K562 (cell line): ENCODE results near the gene PAPSS2. TPM values are rescaled to one million over a fixed set of nuclear protein-coding genes. Genes with fewer than 3 reads are reported as not detected.

Experiments used
- ATAC-seq: fragments of 200-7000 bp; cut with Tn5 transposase; 3 replicates; pipeline ENCODE4 v1.9.1; 2020; ENCODE audit warnings: moderate library complexity
- BruUV-seq: library from RNA; stranded (reverse); fragments of 400-500 nt; replicated peaks from 2 replicates; lab custom pipeline; 2021; lab: Mats Ljungman, UMichigan
- CTCF ChIA-PET: fragments of 300-600 bp; formaldehyde crosslinking; extraction: SDS; loops from one replicate; lab custom pipeline; 2021; ENCODE audit warnings: low intra/inter-chr PET ratio; lab: Yijun Ruan, JAX
- POLR2A ChIA-PET: fragments of 300-600, 350-650 bp; sonication (Branson Sonifier 250); formaldehyde crosslinking; extraction: SDS; loops from one replicate; lab custom pipeline; 2021; ENCODE audit warnings: antibody characterized with exemption, inconsistent platforms; lab: Yijun Ruan, JAX
- DNase-seq, 4 experiments: peaks; one replicate each; pipeline versions ENCODE4 v3.0.0 to v3.0.0-alpha.2; 2011 to 2018; ENCODE audit warnings: low spot score in 3 of 4, mixed read lengths in 3 of 4; ENCODE audit errors: extremely low read depth in 1 of 4
- FAIRE-seq: peaks from 2 replicates; lab custom pipeline; 2011; peaks lifted over from hg19 to GRCh38; lab: Jason Lieb, UNC
- H2AFZ ChIP-seq: 2 replicates; pipeline ENCODE4 v1.6.0; 2011; ENCODE audit warnings: low read depth, low read length, control low read depth, inconsistent platforms
- H3K27ac ChIP-seq: fragments of 200-600 bp; 3 replicates; pipeline ENCODE4 v1.8.0; 2011; ENCODE audit warnings: low read depth, mild to moderate bottlenecking, control low read depth, inconsistent platforms, low read length, moderate library complexity, mixed read lengths; ENCODE audit errors: extremely low read depth
- H3K27me3 ChIP-seq, 2 experiments: fragments of 300-600 bp in 1 of 2; 2 replicates in 1 of 2; 3 replicates in 1 of 2; pipeline versions ENCODE4 v1.6.0 to v1.8.0; 2011; ENCODE audit warnings: inconsistent platforms in 2 of 2, low read length in 2 of 2, mild to moderate bottlenecking in 1 of 2, mixed read lengths in 1 of 2, moderate library complexity in 1 of 2; ENCODE audit not compliant: control insufficient read depth in 2 of 2, insufficient read depth in 2 of 2
- H3K36me3 ChIP-seq: fragments of 300-600 bp; 3 replicates; pipeline ENCODE4 v1.8.0; 2011; ENCODE audit warnings: mild to moderate bottlenecking, low read length, inconsistent platforms; ENCODE audit not compliant: control insufficient read depth, insufficient read depth
- H3K4me1 ChIP-seq, 2 experiments: fragments of 200-600 bp in 1 of 2; replicated peaks in 1 of 2; 2 replicates in 1 of 2; 3 replicates in 1 of 2; pipeline versions ENCODE4 v1.5.1 to v1.8.0; 2011; ENCODE audit warnings: inconsistent platforms in 2 of 2, low read length in 2 of 2, mild to moderate bottlenecking in 1 of 2, mixed read lengths in 1 of 2, moderate library complexity in 1 of 2; ENCODE audit not compliant: control insufficient read depth in 2 of 2, insufficient read depth in 2 of 2
- H3K4me2 ChIP-seq: 2 replicates; pipeline ENCODE4 v1.6.1; 2011; ENCODE audit warnings: low read length, control low read depth, inconsistent platforms, mixed read lengths; ENCODE audit not compliant: insufficient read depth
- H3K4me3 ChIP-seq: fragments of 200-600 bp; sonication (generic), shearing (Covaris generic); 2 replicates; pipeline ENCODE4 v1.5.1; 2016; ENCODE audit warnings: control low read depth, inconsistent platforms
- H3K79me2 ChIP-seq: fragments of 200-600 bp; 3 replicates; pipeline ENCODE4 v1.8.0; 2011; ENCODE audit warnings: low read length, inconsistent platforms; ENCODE audit not compliant: control insufficient read depth, insufficient read depth
- H3K9ac ChIP-seq, 2 experiments: 2 replicates each; pipeline versions ENCODE4 v1.6.0 to v1.6.1; 2011; ENCODE audit warnings: low read depth in 2 of 2, low read length in 2 of 2, control low read depth in 1 of 2, inconsistent platforms in 1 of 2, mild to moderate bottlenecking in 1 of 2, mixed read lengths in 1 of 2; ENCODE audit not compliant: insufficient read depth in 1 of 2
- H3K9me1 ChIP-seq: one replicate; pipeline ENCODE4 v1.6.0; 2011; ENCODE audit warnings: inconsistent platforms, mild to moderate bottlenecking, low read length, moderate library complexity; ENCODE audit not compliant: control insufficient read depth, insufficient read depth
- H3K9me3 ChIP-seq: replicated peaks from 2 replicates; pipeline ENCODE4 v1.5.1; 2011; ENCODE audit warnings: low read depth, low read length, inconsistent platforms; ENCODE audit not compliant: control insufficient read depth, insufficient read depth
- H4K20me1 ChIP-seq: replicated peaks from 2 replicates; pipeline ENCODE4 v1.6.1; 2011; ENCODE audit warnings: low read length, inconsistent platforms, mixed read lengths; ENCODE audit not compliant: control insufficient read depth, insufficient read depth
- DIDO1 ChIP-seq: fragments of 450-650 bp; IDR thresholded peaks from 2 replicates; pipeline ENCODE4 v1.6.1; 2016; ENCODE audit warnings: low read depth, missing biosample characterization, missing genetic modification characterization
- FOXJ2 ChIP-seq: fragments of 200-800 bp; sonication (Bioruptor generic); IDR thresholded peaks from 2 replicates; pipeline ENCODE4 v1.6.1; 2016; ENCODE audit warnings: missing genetic modification characterization, missing compliant biosample characterization
- GABPA ChIP-seq: fragments of 200-800 bp; sonication (Bioruptor generic); conservative IDR thresholded peaks from 2 replicates; pipeline ENCODE4 v1.6.1; 2016; ENCODE audit warnings: low read depth, missing genetic modification characterization, missing compliant biosample characterization
- MBD2 ChIP-seq: sonication (generic); IDR thresholded peaks from 2 replicates; pipeline ENCODE4 v1.6.1; 2016; ENCODE audit warnings: low read depth, borderline replicate concordance
- MED1 ChIP-seq: sonication (generic); formaldehyde crosslinking; IDR thresholded peaks from 2 replicates; pipeline ENCODE4 v1.8.1; 2023; ENCODE audit warnings: missing genetic modification reagents, borderline replicate concordance
- NRF1 ChIP-seq, 2 experiments: fragments of 450-650 bp; IDR thresholded peaks in 1 of 2; conservative IDR thresholded peaks in 1 of 2; 2 replicates each; pipeline ENCODE4 v1.6.1; 2014; ENCODE audit warnings: mild to moderate bottlenecking in 2 of 2
- SIN3A ChIP-seq, 2 experiments: fragments of 150-350 bp in 1 of 2; IDR thresholded peaks; 2 replicates each; pipeline ENCODE4 v1.6.1; 2011 to 2016; ENCODE audit warnings: borderline replicate concordance in 2 of 2, low read depth in 2 of 2, low read length in 2 of 2, mild to moderate bottlenecking in 2 of 2, moderate library complexity in 2 of 2; ENCODE audit not compliant: control insufficient read depth in 1 of 2
- SNIP1 ChIP-seq: fragments of 450-650 bp; IDR thresholded peaks from 2 replicates; pipeline ENCODE4 v1.7.1; 2017; ENCODE audit warnings: low read depth, mild to moderate bottlenecking
- ZNF197 ChIP-seq: fragments of 200-800 bp; sonication (Bioruptor generic); IDR thresholded peaks from 2 replicates; pipeline ENCODE4 v1.6.1; 2016; ENCODE audit warnings: low read depth, missing genetic modification characterization, missing compliant biosample characterization
- ZNF217 ChIP-seq: sonication (generic); formaldehyde crosslinking; IDR thresholded peaks from 2 replicates; pipeline ENCODE4 v1.8.0; 2022; ENCODE audit warnings: mild to moderate bottlenecking, missing genetic modification reagents
- ZNF586 ChIP-seq: fragments of 450-650 bp; formaldehyde crosslinking; conservative IDR thresholded peaks from 2 replicates; pipeline ENCODE4 v1.4.0; 2020; ENCODE audit warnings: mild to moderate bottlenecking, moderate library complexity
- WGBS: fragments of 100-300 bp; shearing (Covaris generic); methylation state at CpG from one replicate; pipeline ENCODE4 v1.1.6; 2016; ENCODE audit warnings: low coverage, mixed read lengths; ENCODE audit not compliant: insufficient coverage; ENCODE audit errors: missing lambda C conversion rate; 5-methylcytosine and 5-hydroxymethylcytosine counted together
- in situ Hi-C: fragments of 300-500 bp; cut with MboI; formaldehyde crosslinking; loops from 4 replicates; pipeline ENCODE4 v1.15.0; 2018; ENCODE audit warnings: inconsistent platforms, mixed read lengths
- intact Hi-C: fragments of 100-400 bp; cut with micrococcal nuclease; formaldehyde crosslinking; loops from 2 replicates; pipeline ENCODE4 v1.14.2; 2022
- polyA plus RNA-seq, 8 experiments: library from polyadenylated mRNA; depleted of rRNA in 4 of 8; stranded (reverse) in 5 of 8; unstranded in 3 of 8; fragments of >200 nt; fragmentation: Nextera tagmentation in 2 of 8; fragmentation: Illumina TruSeq in 1 of 8; extraction: Ambion mirVana in 2 of 8; extraction: Trizol in 1 of 8; gene quantifications; 2 replicates each; pipeline versions ENCODE4 v1.2.1 to v1.2.3, GENCODE V29; 2011 to 2014; ENCODE audit warnings: inconsistent platforms in 1 of 8, missing spikeins in 1 of 8
- total RNA-seq, 7 experiments: library from RNA; depleted of rRNA in 6 of 7; stranded (reverse); fragments of >200 nt in 6 of 7; fragmentation: Illumina TruSeq in 2 of 7; extraction: Trizol in 2 of 7; gene quantifications; 2 replicates each; pipeline versions ENCODE4 v1.2.1 to v1.2.3, GENCODE V29; 2011 to 2021; ENCODE audit warnings: low replicate concordance in 1 of 7
- TF ChIP-seq, protein P1 (sequence below): fragments of 450-650 bp; IDR thresholded peaks from 2 replicates; pipeline ENCODE4 v1.7.0; 2016; ENCODE audit warnings: borderline replicate concordance
- TF ChIP-seq, protein P2 (sequence below): fragments of 450-650 bp; formaldehyde crosslinking; IDR thresholded peaks from 2 replicates; pipeline ENCODE4 v1.4.0; 2020; ENCODE audit warnings: mild to moderate bottlenecking
- TF ChIP-seq, protein P3 (sequence below): fragments of 250-450 bp; sonication (Bioruptor Pico); IDR thresholded peaks from 2 replicates; pipeline ENCODE4 v1.6.1; 2021; ENCODE audit warnings: mild to moderate bottlenecking
- TF ChIP-seq, protein P4 (sequence below): fragments of 450-650 bp; IDR thresholded peaks from 2 replicates; pipeline ENCODE4 v1.6.1; 2016; ENCODE audit warnings: low read depth, mild to moderate bottlenecking, moderate library complexity
- TF ChIP-seq, protein P5 (sequence below): sonication (generic); formaldehyde crosslinking; IDR thresholded peaks from 2 replicates; pipeline ENCODE4 v1.9.0; 2022; ENCODE audit warnings: mild to moderate bottlenecking, missing genetic modification reagents

Gene PAPSS2
- total and polyA plus RNA-seq, 9 of the 15 experiments (the other 6 are each of a cell fraction or from before 2014, with no cell fraction given), result 0.01 to 0.29 TPM; not detected in 7

DNA sequence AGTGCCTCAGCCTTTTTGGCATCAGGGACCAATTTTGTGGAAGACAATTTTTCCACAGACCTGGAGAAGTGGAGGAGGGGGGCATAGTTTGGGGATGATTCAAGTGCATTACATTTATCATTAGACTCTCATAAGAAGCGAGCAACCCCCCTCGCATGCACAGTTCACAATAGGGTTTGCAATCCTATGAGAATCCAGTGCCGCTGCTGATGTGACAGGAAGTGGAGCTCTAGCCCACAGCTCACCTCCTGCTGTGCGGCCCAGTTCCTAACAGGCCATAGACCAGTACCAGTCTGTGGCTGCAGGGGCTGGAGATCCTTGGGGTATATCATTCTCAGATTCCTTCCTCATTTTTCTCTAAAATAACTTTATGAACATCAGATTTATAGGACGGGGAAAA lies 107.6 kb downstream of the PAPSS2 start:
- DNase-seq, result no peak
- TF ChIP-seq, protein P1, sequence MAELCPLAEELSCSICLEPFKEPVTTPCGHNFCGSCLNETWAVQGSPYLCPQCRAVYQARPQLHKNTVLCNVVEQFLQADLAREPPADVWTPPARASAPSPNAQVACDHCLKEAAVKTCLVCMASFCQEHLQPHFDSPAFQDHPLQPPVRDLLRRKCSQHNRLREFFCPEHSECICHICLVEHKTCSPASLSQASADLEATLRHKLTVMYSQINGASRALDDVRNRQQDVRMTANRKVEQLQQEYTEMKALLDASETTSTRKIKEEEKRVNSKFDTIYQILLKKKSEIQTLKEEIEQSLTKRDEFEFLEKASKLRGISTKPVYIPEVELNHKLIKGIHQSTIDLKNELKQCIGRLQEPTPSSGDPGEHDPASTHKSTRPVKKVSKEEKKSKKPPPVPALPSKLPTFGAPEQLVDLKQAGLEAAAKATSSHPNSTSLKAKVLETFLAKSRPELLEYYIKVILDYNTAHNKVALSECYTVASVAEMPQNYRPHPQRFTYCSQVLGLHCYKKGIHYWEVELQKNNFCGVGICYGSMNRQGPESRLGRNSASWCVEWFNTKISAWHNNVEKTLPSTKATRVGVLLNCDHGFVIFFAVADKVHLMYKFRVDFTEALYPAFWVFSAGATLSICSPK, result no peak
- TF ChIP-seq ZNF586, result no peak
- TF ChIP-seq, protein P2, sequence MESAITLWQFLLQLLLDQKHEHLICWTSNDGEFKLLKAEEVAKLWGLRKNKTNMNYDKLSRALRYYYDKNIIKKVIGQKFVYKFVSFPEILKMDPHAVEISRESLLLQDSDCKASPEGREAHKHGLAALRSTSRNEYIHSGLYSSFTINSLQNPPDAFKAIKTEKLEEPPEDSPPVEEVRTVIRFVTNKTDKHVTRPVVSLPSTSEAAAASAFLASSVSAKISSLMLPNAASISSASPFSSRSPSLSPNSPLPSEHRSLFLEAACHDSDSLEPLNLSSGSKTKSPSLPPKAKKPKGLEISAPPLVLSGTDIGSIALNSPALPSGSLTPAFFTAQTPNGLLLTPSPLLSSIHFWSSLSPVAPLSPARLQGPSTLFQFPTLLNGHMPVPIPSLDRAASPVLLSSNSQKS, result no peak
- TF ChIP-seq DIDO1 (tag), result no peak
- TF ChIP-seq, protein P3, sequence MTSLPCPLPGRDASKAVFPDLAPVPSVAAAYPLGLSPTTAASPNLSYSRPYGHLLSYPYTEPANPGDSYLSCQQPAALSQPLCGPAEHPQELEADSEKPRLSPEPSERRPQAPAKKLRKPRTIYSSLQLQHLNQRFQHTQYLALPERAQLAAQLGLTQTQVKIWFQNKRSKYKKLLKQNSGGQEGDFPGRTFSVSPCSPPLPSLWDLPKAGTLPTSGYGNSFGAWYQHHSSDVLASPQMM (CRISPR knock-in tag), result no peak
- TF ChIP-seq GABPA, result no peak
- TF ChIP-seq, protein P4, sequence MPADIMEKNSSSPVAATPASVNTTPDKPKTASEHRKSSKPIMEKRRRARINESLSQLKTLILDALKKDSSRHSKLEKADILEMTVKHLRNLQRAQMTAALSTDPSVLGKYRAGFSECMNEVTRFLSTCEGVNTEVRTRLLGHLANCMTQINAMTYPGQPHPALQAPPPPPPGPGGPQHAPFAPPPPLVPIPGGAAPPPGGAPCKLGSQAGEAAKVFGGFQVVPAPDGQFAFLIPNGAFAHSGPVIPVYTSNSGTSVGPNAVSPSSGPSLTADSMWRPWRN, result no peak
- no peak for TF ChIP-seq FOXJ2 (tag)
- TF ChIP-seq ZNF197 (CRISPR knock-in tag), result no peak
- no peak for TF ChIP-seq ZNF217 (CRISPR knock-in tag)
- TF ChIP-seq MED1 (CRISPR knock-in tag), result no peak
- TF ChIP-seq MBD2, result no peak
- TF ChIP-seq, protein P5, sequence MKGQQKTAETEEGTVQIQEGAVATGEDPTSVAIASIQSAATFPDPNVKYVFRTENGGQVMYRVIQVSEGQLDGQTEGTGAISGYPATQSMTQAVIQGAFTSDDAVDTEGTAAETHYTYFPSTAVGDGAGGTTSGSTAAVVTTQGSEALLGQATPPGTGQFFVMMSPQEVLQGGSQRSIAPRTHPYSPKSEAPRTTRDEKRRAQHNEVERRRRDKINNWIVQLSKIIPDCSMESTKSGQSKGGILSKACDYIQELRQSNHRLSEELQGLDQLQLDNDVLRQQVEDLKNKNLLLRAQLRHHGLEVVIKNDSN (CRISPR knock-in tag), result no peak
- no peak for TF ChIP-seq NRF1 (conservative IDR thresholded peaks at IDR 0.05 in 1 of 2, IDR thresholded peaks at IDR 0.05 in 1 of 2)
- no peak for TF ChIP-seq SNIP1
- no peak for TF ChIP-seq SIN3A (IDR thresholded peaks at IDR 0.05; ENCODE audit: borderline replicate concordance in 2 of 2, control insufficient read depth in 1 of 2, low read depth in 2 of 2, low read length in 2 of 2)
- TF ChIP-seq, all 486 proteins: peak for 0
- ATAC-seq (no peak; the same call in 2 of the 3 replicates), FAIRE-seq (no peak)
- peaks cover 48% of the 10 kb centered on the region; the same call in 2 of the 3 replicates for H3K36me3 ChIP-seq
- in situ Hi-C loops (no loop called here), intact Hi-C loops (no loop called here)
- no peak overlapping the region for H3K4me2 ChIP-seq
- H4K20me1 ChIP-seq, result no peaks in the 10 kb centered on the region
- no TSS peak for BruUV-seq
- H3K9ac ChIP-seq, result no peak overlapping the region
- CTCF ChIA-PET, result no interaction called here
- POLR2A ChIA-PET, result interaction anchor here (0.7 kb wide), 1 partner anchor 1603 kb away, joined by 3 read pairs; no protein-coding TSS in a partner anchor
- H3K27me3 ChIP-seq, result no peaks in the 10 kb centered on the region
- no peak overlapping the region for H2AFZ ChIP-seq
- 93% methylated on average over 5 of the region's 5 CpGs for WGBS
- no peak overlapping the region for H3K4me3 ChIP-seq
- no peaks in the 10 kb centered on the region for H3K9me1 ChIP-seq
- H3K27ac ChIP-seq, result no peak overlapping the region
- no peaks in the 10 kb centered on the region for H3K9me3 ChIP-seq
- H3K4me1 ChIP-seq, result peaks cover 3 to 6% of the 10 kb centered on the region in 2 experiments; a peak in 3 of 5 replicates
- no peaks in the 10 kb centered on the region for H3K79me2 ChIP-seq
